Activated T-cell treated with anti-CD3 and anti-CD28 coated beads for 48 hours (primary cell): ENCODE data around the gene CDK17.

Source experiments
- DNase-seq: peaks from one replicate; pipeline ENCODE4 v3.0.0-alpha.2; 2020; ENCODE audit warnings: low read depth

Gene CDK17

GRCh38 chr12:96261557-96261956, 138.7 kb downstream of the CDK17 start:
- DNase-seq = no peak

- no peak for DNase-seq
These were observed 139.6 kb downstream of the CDK17 start for GRCh38 chr12:96260644-96261043.

DNA sequence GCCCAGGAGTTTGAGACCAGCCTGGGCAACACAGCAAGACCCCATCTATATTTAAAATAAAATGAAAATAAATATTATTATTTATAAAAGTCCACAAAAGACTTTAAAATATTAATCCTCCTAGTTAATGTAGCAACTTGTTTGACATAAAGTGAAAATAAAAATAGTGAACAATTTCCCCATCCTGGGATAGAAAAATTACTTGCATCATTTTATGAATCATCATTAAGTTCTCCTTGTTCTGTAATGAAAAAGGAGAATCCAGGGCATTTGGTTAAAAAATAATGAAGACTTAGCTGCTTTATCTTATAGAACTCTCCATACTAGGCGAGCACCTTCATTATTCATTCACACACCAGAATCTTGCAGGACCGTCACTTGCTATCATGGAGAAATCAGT, 140.0 kb downstream of the CDK17 start:
- DNase-seq = no peak

DNA sequence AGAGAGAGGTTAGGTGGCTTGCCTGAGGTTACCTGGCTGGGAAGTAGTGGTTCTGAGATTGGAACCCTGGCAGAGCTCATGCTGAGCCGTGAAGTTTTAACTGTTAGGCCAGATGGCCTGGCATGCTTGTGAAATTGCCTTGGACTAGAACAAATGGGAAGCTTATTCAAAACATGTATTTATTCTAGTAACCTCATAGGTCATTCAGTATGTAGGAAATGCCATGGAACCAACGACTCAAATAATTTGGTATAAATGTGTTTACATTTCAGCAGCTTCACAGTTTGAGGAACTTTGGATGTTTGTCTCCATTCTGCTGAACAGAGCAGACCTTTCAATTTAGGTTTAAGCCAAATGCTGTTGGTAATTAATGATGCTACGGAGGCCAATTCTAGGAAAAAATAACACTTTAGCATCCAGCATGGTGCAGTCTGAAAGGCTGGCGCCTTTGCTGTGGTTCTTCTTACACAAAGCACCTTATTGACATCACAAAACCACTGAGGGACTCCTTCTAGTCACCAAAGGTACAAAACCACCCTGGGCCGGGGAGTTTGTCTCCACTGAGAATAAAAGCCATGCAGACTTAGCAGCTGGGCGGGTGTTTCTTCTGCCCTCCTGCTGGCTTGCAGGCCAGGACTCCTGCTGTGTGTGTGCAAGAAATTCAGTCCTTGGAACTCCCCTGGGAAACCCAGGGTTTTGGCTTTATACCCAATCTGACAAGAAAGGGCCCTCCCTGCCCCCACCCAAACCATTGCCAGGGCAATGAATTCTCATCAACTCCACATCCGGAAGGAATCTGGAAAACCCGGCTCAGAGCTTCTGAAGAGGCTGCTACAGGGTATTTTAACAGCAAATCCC, 141.9 kb downstream of the CDK17 start:
- DNase-seq = no peak

DNA sequence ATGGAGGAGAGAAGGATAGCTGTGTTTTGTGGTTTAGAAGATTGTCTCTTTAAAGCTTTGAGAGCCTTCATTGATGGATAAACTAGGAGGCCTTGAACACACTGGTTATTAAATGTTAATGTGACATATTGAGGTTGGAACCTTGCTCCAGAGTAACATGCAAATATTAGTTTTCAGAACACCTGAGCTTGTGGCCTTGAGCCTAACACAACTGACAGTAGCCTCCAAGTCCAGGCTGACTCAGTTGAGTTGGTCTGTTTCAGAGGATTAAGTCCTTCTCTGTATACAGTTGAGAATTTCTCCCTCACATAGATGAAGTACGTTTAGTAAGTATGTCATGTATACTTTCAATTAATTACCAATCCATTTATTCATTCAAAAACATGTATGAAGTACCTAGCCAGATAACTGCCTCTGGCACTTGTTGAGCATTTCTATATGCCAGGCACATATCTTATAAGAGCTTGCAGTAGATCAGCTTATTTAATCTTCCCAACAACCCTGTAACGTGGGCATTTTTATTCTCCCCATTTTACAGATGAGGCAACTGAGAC, 142.6 kb downstream of the CDK17 start:
- no peak for DNase-seq

- no peak for DNase-seq
These were observed 143.4 kb downstream of the CDK17 start for GRCh38 chr12:96256672-96257361.

DNA sequence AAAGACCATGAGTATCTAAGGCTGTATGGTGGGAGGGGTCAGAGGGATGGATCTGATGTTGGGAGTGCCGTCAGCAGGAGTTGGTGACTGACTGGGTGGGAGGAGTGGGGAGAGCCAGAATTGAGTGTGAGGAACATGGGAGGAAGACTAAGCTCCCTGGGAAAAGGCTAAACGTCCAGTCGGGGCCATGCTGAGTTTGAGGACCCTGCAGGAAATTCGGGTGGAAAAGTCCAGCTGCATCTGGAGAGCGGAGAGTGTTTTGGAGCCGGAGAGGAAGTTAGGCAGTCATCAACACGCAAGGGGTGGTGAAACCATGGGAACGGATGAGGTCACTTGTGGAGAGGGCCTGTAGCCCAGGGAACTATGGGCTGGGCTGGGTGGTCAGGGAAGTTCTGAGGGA, 145.2 kb downstream of the CDK17 start:
- no peak for DNase-seq

GRCh38 chr12:96250119-96250685, 150.0 kb downstream of the CDK17 start:
- no peak for DNase-seq

DNA sequence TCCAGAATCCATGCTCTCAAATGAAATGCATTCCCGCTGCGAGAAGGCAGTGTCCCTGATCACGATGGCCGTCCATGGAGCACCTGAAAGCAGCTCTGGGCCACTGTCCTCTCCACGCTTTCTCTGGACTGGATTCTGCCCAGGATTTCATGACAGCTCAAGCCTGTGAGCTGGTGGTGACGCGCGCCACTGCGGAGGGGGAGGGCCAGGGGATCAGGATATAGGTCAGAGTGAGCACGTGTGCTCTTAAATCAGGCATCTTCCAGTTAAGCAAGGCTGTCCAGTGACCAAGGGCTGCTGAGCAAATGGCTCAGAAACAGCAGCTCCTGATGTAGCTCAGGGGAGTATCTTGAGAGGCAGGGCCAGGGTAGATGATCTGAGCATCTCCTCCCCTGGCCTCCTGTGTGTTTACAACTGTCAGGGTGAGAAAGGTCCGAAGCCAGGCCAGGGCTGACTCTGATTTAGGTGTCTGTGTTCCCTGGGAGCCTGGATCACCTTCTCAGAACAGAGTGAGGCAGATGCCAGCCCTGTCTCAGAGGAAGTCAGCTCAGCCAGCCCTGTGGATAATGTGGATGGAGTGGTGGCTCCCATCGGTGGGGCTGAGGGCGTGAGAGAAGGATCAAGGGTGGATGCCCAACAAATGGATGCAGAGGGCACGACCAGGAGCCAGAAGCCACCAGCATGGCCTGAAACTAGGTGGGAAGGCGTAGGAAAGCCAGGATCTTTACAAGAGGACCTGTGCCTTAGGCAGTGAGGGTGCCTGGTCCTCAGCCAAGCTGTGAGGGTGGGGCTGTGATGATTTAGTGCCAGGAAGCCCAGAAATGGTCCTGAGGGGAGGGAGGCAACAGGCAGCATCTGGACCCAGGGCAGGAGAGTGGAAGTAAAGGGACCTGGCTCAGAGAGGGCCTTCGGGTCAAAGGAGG, 150.8 kb downstream of the CDK17 start:
- DNase-seq = no peak

DNA sequence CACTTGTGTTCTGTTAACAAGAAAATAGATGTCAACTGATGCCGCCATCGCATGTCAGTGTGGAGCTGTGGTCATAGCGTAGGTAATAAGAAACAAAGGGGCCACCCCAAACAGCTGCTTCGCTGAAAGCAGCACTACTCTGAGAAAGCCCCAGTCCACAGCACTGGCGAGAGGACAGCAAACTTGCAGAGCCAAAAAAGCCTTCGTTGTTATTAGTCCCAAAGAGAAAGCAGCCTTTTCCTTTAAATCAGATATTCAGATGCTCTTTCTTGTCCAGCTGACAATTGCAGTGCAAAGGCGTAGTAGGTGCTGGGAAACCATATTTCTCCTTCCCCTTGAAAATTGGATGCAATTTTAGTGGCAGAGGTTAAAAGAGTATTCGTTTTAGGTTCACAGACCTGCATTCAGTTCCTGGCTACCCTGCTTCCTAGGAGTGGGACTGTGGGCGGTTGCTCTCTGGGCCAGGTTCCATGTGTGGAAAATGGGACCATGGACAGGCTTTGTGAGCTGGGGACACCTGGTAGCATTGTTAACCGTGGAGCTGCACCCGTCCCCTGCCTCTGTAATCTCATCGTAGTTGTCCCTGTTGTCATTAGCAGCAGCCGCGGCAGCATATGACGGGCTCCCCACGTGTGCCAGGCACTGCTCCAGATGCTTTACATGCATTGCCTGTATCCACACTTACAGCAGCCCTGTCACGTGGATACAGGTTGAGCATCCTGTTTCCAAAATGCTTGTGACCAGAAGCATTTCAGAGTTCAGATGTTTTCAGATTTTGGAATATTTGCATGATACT, 151.9 kb downstream of the CDK17 start:
- no peak for DNase-seq

- DNase-seq = no peak
These were observed 152.7 kb downstream of the CDK17 start for GRCh38 chr12:96247563-96247962.

DNA sequence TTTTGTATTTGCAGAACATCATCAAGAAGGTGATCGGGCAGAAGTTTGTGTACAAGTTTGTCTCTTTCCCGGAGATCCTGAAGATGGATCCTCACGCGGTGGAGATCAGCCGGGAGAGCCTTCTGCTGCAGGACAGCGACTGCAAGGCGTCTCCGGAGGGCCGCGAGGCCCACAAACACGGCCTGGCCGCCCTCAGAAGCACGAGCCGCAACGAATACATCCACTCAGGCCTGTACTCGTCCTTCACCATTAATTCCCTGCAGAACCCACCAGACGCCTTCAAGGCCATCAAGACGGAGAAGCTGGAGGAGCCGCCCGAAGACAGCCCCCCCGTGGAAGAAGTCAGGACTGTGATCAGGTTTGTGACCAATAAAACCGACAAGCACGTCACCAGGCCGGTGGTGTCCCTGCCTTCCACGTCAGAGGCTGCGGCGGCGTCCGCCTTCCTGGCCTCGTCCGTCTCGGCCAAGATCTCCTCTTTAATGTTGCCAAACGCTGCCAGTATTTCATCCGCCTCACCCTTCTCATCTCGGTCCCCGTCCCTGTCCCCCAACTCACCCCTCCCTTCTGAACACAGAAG, 153.2 kb downstream of the CDK17 start:
- no peak for DNase-seq

GRCh38 chr12:96244826-96245225, 155.4 kb downstream of the CDK17 start:
- no peak for DNase-seq

GRCh38 chr12:96242597-96242996, 157.6 kb downstream of the CDK17 start:
- DNase-seq = no peak

DNA sequence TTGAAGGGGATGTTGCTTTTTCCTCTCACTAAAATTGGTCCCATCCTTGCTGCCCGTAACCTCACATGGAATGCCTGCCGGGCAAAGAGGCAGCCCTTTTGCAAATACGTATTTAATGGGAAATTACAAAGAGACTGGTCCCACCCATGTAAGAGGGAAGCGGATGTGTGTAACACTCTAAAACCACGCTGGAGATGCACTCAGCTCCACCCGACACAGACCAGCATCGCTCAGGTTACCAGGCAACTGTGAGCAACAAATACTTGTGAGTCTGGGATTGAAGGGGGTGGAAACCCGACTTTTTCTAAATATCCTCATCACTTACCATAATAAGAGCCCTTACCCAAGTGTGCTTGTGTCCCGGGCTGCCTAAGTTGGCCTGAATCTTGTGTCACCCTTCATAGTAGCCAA, 158.4 kb downstream of the CDK17 start:
- no peak for DNase-seq

DNA sequence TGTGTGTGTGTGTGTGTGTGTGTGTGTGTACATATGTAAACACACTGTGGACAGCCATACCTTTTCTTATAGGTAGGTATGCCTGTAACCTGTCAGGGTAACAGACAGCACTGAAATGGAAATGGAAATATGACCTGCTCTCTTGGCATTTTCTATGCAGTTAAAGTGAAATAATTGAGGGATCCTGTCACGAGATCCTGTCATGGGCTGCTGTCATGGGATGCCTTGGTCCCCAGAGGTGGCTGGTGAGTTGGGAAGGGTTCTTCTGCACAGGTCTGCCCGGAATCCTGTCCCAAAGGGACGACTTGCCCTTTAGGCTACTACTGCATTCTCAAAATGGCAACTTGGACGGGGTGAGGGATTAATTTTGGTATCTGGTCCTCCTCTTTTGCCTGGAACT, 158.8 kb downstream of the CDK17 start:
- no peak for DNase-seq

DNA sequence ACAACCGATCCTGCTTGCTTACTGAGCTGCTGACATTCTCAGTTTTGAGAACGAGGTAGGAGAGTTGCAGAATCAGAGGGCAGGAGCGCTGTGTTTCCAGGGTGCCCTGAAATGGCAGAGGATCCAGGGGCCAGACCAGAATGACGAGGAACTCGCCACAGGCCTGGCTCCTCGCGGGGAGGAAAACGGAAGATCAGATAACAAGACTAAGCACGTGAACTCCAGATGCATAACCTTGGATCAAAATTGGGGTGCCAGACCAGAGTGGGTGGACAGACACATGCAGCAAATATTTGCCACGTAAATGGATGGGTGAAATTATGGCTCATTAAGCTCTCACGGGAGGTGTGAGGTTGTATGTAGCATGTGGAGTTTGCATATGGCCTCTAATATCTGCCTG, 159.6 kb downstream of the CDK17 start:
- DNase-seq = no peak

GRCh38 chr12:96239711-96240635, 160.3 kb downstream of the CDK17 start:
- DNase-seq = no peak

GRCh38 chr12:96238336-96239047, 161.7 kb downstream of the CDK17 start:
- no peak for DNase-seq
